Measurements from ENCODE around the gene BLVRB.

- TF ChIP-seq YY1 (IDR thresholded peaks at IDR 0.05; ENCODE audit: low read depth, low read length): no peak
- TF ChIP-seq CTCF (IDR thresholded peaks at IDR 0.05; ENCODE audit: control extremely low read depth in 1 of 3, insufficient read depth in 1 of 3, low read depth in 1 of 3, low read length in 3 of 3): no peak
- no peak for TF ChIP-seq POU5F1 (IDR thresholded peaks at IDR 0.05; ENCODE audit: low read depth, low read length)
- TF ChIP-seq ZNF274 (IDR thresholded peaks at IDR 0.05; ENCODE audit: borderline replicate concordance, extremely low read depth, low read length): no peak
- no peak for TF ChIP-seq JUND (IDR thresholded peaks at IDR 0.05; ENCODE audit: low read length)
- no peak for TF ChIP-seq TBP (IDR thresholded peaks at IDR 0.05; ENCODE audit: low read depth, low read length)
- TF ChIP-seq EZH2 (IDR thresholded peaks at IDR 0.05; ENCODE audit: low read depth, low read length, severe bottlenecking): no peak
- no peak for TF ChIP-seq KDM5A (IDR thresholded peaks at IDR 0.05; ENCODE audit: low read length)
- no peak for TF ChIP-seq SUZ12 (IDR thresholded peaks at IDR 0.05; ENCODE audit: low read length)
- no peak for TF ChIP-seq HDAC6 (IDR thresholded peaks at IDR 0.05; ENCODE audit: low read depth, low read length)
- TF ChIP-seq CEBPB (IDR thresholded peaks at IDR 0.05; ENCODE audit: low read depth, low read length): no peak
- no peak for TF ChIP-seq EP300 (IDR thresholded peaks at IDR 0.05; ENCODE audit: borderline replicate concordance in 1 of 2, low read depth in 2 of 2, low read length in 2 of 2)
- no peak for TF ChIP-seq BCL11A (IDR thresholded peaks at IDR 0.05; ENCODE audit: low read depth in 2 of 2, low read length in 2 of 2)
Measured at GRCh38 chr19:40503320-40503695, 37.8 kb upstream of the BLVRB start.

Data from H1 (cell line).